ENCODE measurements around the gene LZTS2. TPM values are rescaled to one million over a fixed set of nuclear protein-coding genes. Genes with fewer than 3 reads are reported as not detected.

Gene LZTS2
- polyA plus RNA-seq, 2 of the 4 experiments (the other 2 are of a cell fraction) = 13.8 to 35.5 TPM

DNA sequence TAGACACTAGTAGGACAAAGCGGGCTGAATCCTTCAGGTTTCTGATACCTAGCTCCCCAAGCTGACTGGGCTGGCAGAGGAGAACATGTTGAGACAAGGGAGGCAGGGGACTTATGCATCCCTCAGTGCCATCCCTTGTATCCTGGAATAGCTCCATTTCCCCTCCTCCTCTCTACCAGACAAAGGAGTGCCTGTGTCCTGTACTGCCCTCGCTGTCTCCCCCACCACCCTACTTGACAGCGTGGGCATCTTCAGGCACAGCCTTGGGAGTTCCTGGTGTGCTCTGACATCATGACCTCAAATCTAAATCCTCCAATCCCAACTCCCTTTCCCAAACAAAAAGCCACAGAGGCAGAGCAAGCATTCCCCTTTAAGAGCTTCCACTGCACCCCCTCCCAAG is 40.5 kb downstream of the LZTS2 start:
- no peaks in the 10 kb centered on the region for H3K9me3 ChIP-seq
- H3K4me1 ChIP-seq = peaks cover 24% of the 10 kb centered on the region
- DNase-seq (ENCODE audit: low read depth in 1 of 2, low spot score in 1 of 2) (no peak), ATAC-seq (no peak), FAIRE-seq (no peak)
- H3K4me3 ChIP-seq = no peak overlapping the region
- no peak overlapping the region for H3K4me2 ChIP-seq
- H3K27ac ChIP-seq = no peak overlapping the region
- CTCF ChIA-PET = interaction anchor here (0.5 to 59.3 kb wide), 10 partner anchors 11 to 1611 kb away, joined by 3 to 2364 read pairs (median 5); partner anchors contain the start of genes KAZALD1, LZTS2, PDZD7 and SFXN3
- whole genome bisulfite sequencing (ENCODE audit: missing lambda C conversion rate) = 90% methylated on average over 3 of the region's 3 CpGs
- POLR2A ChIA-PET = no interaction called here
- TF ChIP-seq, protein P1, sequence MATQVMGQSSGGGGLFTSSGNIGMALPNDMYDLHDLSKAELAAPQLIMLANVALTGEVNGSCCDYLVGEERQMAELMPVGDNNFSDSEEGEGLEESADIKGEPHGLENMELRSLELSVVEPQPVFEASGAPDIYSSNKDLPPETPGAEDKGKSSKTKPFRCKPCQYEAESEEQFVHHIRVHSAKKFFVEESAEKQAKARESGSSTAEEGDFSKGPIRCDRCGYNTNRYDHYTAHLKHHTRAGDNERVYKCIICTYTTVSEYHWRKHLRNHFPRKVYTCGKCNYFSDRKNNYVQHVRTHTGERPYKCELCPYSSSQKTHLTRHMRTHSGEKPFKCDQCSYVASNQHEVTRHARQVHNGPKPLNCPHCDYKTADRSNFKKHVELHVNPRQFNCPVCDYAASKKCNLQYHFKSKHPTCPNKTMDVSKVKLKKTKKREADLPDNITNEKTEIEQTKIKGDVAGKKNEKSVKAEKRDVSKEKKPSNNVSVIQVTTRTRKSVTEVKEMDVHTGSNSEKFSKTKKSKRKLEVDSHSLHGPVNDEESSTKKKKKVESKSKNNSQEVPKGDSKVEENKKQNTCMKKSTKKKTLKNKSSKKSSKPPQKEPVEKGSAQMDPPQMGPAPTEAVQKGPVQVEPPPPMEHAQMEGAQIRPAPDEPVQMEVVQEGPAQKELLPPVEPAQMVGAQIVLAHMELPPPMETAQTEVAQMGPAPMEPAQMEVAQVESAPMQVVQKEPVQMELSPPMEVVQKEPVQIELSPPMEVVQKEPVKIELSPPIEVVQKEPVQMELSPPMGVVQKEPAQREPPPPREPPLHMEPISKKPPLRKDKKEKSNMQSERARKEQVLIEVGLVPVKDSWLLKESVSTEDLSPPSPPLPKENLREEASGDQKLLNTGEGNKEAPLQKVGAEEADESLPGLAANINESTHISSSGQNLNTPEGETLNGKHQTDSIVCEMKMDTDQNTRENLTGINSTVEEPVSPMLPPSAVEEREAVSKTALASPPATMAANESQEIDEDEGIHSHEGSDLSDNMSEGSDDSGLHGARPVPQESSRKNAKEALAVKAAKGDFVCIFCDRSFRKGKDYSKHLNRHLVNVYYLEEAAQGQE (IDR thresholded peaks at IDR 0.05) = no peak
- TF ChIP-seq JUN (IDR thresholded peaks at IDR 0.05) = no peak
- no peak for TF ChIP-seq RNF2 (IDR thresholded peaks at IDR 0.05; ENCODE audit: borderline replicate concordance, low read depth)
- no peak for TF ChIP-seq SREBF2 (IDR thresholded peaks at IDR 0.05)
- no peak for TF ChIP-seq HOXA7 (CRISPR knock-in tag; IDR thresholded peaks at IDR 0.05)
- no peak for TF ChIP-seq EHMT2 (IDR thresholded peaks at IDR 0.05; ENCODE audit: low read depth)
- TF ChIP-seq EP300 (IDR thresholded peaks at IDR 0.05) = no peak
- no peak for TF ChIP-seq HEYL (CRISPR knock-in tag; IDR thresholded peaks at IDR 0.05)
- TF ChIP-seq NR3C1 (IDR thresholded peaks at IDR 0.05) = no peak
- TF ChIP-seq, protein P2, sequence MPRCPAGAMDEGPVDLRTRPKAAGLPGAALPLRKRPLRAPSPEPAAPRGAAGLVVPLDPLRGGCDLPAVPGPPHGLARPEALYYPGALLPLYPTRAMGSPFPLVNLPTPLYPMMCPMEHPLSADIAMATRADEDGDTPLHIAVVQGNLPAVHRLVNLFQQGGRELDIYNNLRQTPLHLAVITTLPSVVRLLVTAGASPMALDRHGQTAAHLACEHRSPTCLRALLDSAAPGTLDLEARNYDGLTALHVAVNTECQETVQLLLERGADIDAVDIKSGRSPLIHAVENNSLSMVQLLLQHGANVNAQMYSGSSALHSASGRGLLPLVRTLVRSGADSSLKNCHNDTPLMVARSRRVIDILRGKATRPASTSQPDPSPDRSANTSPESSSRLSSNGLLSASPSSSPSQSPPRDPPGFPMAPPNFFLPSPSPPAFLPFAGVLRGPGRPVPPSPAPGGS (IDR thresholded peaks at IDR 0.05) = no peak
- TF ChIP-seq, protein P3, sequence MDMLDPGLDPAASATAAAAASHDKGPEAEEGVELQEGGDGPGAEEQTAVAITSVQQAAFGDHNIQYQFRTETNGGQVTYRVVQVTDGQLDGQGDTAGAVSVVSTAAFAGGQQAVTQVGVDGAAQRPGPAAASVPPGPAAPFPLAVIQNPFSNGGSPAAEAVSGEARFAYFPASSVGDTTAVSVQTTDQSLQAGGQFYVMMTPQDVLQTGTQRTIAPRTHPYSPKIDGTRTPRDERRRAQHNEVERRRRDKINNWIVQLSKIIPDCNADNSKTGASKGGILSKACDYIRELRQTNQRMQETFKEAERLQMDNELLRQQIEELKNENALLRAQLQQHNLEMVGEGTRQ (IDR thresholded peaks at IDR 0.05) = no peak
- TF ChIP-seq CHD4 (IDR thresholded peaks at IDR 0.05; ENCODE audit: borderline replicate concordance) = no peak
- no peak for TF ChIP-seq ZFP36 (IDR thresholded peaks at IDR 0.05; ENCODE audit: borderline replicate concordance, partially characterized antibody)
- TF ChIP-seq GATA3 (IDR thresholded peaks at IDR 0.05; ENCODE audit: borderline replicate concordance) = no peak
- TF ChIP-seq CBX8 (IDR thresholded peaks at IDR 0.05) = no peak

DNA sequence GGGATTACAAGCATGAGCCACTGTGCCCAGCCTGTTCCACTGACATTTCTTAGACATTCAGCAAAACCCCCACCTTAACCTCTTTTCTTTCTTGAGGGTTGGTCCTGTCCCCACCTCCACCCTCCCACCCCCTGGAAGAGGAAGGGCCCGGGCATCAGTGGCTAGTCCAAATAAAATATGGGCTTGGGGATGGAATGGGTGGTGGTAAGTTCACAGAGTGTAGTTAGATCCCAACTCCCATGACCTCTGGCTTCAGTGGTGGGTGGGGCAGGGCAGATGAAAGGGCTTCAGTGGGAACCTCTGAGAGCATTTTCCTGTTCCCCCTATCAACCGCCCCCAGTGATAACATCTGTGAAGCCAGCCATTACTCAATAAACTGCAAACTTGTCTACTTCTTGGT is 41.2 kb downstream of the LZTS2 start:
- POLR2A ChIA-PET = interaction anchor here (0.7 to 3.4 kb wide), 3 partner anchors 10 to 31 kb away, joined by 3 to 39 read pairs (median 10); partner anchors contain the start of genes KAZALD1, PDZD7 and SFXN3
- 22% methylated on average over 2 of the region's 2 CpGs for WGBS (ENCODE audit: missing lambda C conversion rate)
- H3K4me2 ChIP-seq = no peak overlapping the region
- TF ChIP-seq EP300 (IDR thresholded peaks at IDR 0.05) (no peak), TFCP2L1 (CRISPR knock-in tag; IDR thresholded peaks at IDR 0.05) (no peak), RAD21 (conservative IDR thresholded peaks at IDR 0.05 in 1 of 2, IDR thresholded peaks at IDR 0.05 in 1 of 2) (no peak), HOXA7 (CRISPR knock-in tag; IDR thresholded peaks at IDR 0.05) (no peak)
- TF ChIP-seq, protein P4, sequence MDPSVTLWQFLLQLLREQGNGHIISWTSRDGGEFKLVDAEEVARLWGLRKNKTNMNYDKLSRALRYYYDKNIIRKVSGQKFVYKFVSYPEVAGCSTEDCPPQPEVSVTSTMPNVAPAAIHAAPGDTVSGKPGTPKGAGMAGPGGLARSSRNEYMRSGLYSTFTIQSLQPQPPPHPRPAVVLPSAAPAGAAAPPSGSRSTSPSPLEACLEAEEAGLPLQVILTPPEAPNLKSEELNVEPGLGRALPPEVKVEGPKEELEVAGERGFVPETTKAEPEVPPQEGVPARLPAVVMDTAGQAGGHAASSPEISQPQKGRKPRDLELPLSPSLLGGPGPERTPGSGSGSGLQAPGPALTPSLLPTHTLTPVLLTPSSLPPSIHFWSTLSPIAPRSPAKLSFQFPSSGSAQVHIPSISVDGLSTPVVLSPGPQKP (IDR thresholded peaks at IDR 0.05; ENCODE audit: low read depth, low read length) = no peak
- TF ChIP-seq, protein P3 (IDR thresholded peaks at IDR 0.05) = no peak
- CTCF ChIA-PET = interaction anchor here (0.7 to 59.3 kb wide), 12 partner anchors 8 to 782 kb away, joined by 3 to 2364 read pairs (median 6); partner anchors contain the start of genes KAZALD1, LZTS2, PDZD7 and SFXN3
- no peak overlapping the region for H3K27ac ChIP-seq
- H3K4me1 ChIP-seq = peaks cover 24% of the 10 kb centered on the region
- DNase-seq (ENCODE audit: low read depth in 1 of 2, low spot score in 1 of 2) = no peak
- no peak; a peak in 2 of 6 replicates for ATAC-seq
- FAIRE-seq = no peak
- no peaks in the 10 kb centered on the region for H3K9me3 ChIP-seq
- H3K4me3 ChIP-seq = no peak overlapping the region

Measured in A549 (cell line).